ENCODE results near the gene COA4. TPM values are rescaled to one million over a fixed set of nuclear protein-coding genes. Genes with fewer than 3 reads are reported as not detected.

Gene COA4
- total and polyA plus RNA-seq, 10 donors, result 42.4 to 88.8 (median 55.3) TPM

GRCh38 chr11:73830261-73830660, 46.4 kb downstream of the COA4 start:
- intact Hi-C loops (cut with DNase I; ENCODE audit: low total_unique reads), result no loop called here
- Histone ChIP-seq H3K27me3 (replicated peaks in 1 of 7) (no peaks in the 10 kb centered on the region), H3K4me3 (no peak overlapping the region), H3K4me1 (no peaks in the 10 kb centered on the region), H3K9me3 (no peaks in the 10 kb centered on the region), H3K27ac (no peak overlapping the region), H3K36me3 (peaks cover 0 to 82% (median 36%) of the 10 kb centered on the region in 6 donors)
- WGBS, 5 donors, result 75 to 90% (median 85%) methylated on average over 1 of the region's 1 CpG
- no peak for TF ChIP-seq POLR2AphosphoS5 (IDR thresholded peaks at IDR 0.05)
- no peak for TF ChIP-seq CTCF (IDR thresholded peaks at IDR 0.05 in 8 of 11, conservative IDR thresholded peaks at IDR 0.05 in 3 of 11)
- no peak for TF ChIP-seq POLR2A (IDR thresholded peaks at IDR 0.05)
- no peak for DNase-seq

Other genes starting within 250 kb of the COA4 start
- gene PLEKHB1, start 230.3 kb downstream of the COA4 start, total RNA-seq, result 10 to 100 TPM in 3 of 7 donors, 1 to 10 TPM in 4; 2.0 to 12.3 (median 8.1) TPM
- gene PLEKHB1, start 230.3 kb downstream of the COA4 start, polyA plus RNA-seq, result 1 to 10 TPM; 3.6 to 8.3 (median 3.7) TPM
- 100 to 1,000 TPM in 3 of 7 donors, 10 to 100 TPM in 4; 94.9 to 144 (median 99.8) TPM for gene RAB6A, start 115.8 kb downstream of the COA4 start, total RNA-seq
- gene RAB6A, start 115.8 kb downstream of the COA4 start, polyA plus RNA-seq, result 10 to 100 TPM; 25.7 to 55.3 (median 36.9) TPM
- gene MRPL48, start 89.0 kb downstream of the COA4 start, total RNA-seq, result 10 to 100 TPM; 10.7 to 27.3 (median 24.3) TPM
- gene MRPL48, start 89.0 kb downstream of the COA4 start, polyA plus RNA-seq, result 10 to 100 TPM; 31.8 to 46.6 (median 41.9) TPM
- 10 to 100 TPM in 6 of 7 donors, 1 to 10 TPM in 1; 8.1 to 18.1 (median 14.4) TPM for gene PAAF1, start 153 bp upstream of the COA4 start, total RNA-seq
- gene PAAF1, start 153 bp upstream of the COA4 start, polyA plus RNA-seq, result 10 to 100 TPM; 10.8 to 14.5 (median 11.3) TPM
- under 1 TPM in 1 of 7 donors, not detected in 6; 0.32 TPM for gene DNAJB13, start 74.2 kb upstream of the COA4 start, total RNA-seq
- gene DNAJB13, start 74.2 kb upstream of the COA4 start, polyA plus RNA-seq, result under 1 TPM in 2 of 3 donors, not detected in 1; 0.04 to 0.06 TPM
- gene UCP2, start 106.0 kb upstream of the COA4 start, total RNA-seq, result 100 to 1,000 TPM; 369 to 556 (median 427) TPM
- 100 to 1,000 TPM; 209 to 281 (median 275) TPM for gene UCP2, start 106.0 kb upstream of the COA4 start, polyA plus RNA-seq
- 1 to 10 TPM; 2.0 to 7.1 (median 4.8) TPM for gene UCP3, start 132.2 kb upstream of the COA4 start, total RNA-seq
- 1 to 10 TPM in 2 of 3 donors, under 1 TPM in 1; 0.68 to 2.6 (median 1.5) TPM for gene UCP3, start 132.2 kb upstream of the COA4 start, polyA plus RNA-seq

Data from spleen (tissue), 11 donors.